ENCODE results near the gene LGI1.
A peak's percentile ranks its signal among the peaks of the same experiment; 100 is the strongest.

Gene LGI1

GRCh38 chr10:93718937-93719725 lies 38.6 kb upstream of the LGI1 start:
- H3K27ac ChIP-seq (ENCODE audit: insufficient read depth in 1 of 2, low read depth in 1 of 2, low read length in 2 of 2, poor library complexity in 1 of 2, severe bottlenecking in 2 of 2) = no peak overlapping the region
- WGBS (ENCODE audit: insufficient coverage) = 73% methylated on average over 2 of the region's 8 CpGs
- DNase-seq = peak; percentile 8 to 63 (median 63)
- no peaks in the 10 kb centered on the region for H3K36me3 ChIP-seq (ENCODE audit: control insufficient read depth in 4 of 4, insufficient read depth in 4 of 4, low read length in 3 of 4)
- peaks cover 0 to 2% (median 0%) of the 10 kb centered on the region in 5 experiments for H3K27me3 ChIP-seq (replicated peaks in 2 of 5; ENCODE audit: control insufficient read depth in 4 of 5, insufficient read depth in 5 of 5, low read length in 4 of 5)
- peaks cover 0 to 8% (median 7%) of the 10 kb centered on the region in 4 experiments for H3K4me1 ChIP-seq (ENCODE audit: control extremely low read depth in 1 of 4, control insufficient read depth in 4 of 4, insufficient read depth in 4 of 4, low read length in 3 of 4)
- POLR2A ChIA-PET = no interaction called here
- H3K9me3 ChIP-seq (ENCODE audit: control extremely low read depth in 1 of 5, control insufficient read depth in 4 of 5, insufficient read depth in 2 of 5, low read depth in 1 of 5, low read length in 4 of 5) = no peaks in the 10 kb centered on the region
- CTCF ChIA-PET = interaction anchor here (0.9 to 1.1 kb wide), 2 partner anchors 9 to 11 kb away, joined by 4 read pairs; no protein-coding TSS in a partner anchor
- no peak overlapping the region for H3K4me3 ChIP-seq (ENCODE audit: control insufficient read depth in 1 of 7, extremely low read depth in 1 of 7, insufficient read depth in 4 of 7, low read depth in 2 of 7, low read length in 6 of 7)

DNA sequence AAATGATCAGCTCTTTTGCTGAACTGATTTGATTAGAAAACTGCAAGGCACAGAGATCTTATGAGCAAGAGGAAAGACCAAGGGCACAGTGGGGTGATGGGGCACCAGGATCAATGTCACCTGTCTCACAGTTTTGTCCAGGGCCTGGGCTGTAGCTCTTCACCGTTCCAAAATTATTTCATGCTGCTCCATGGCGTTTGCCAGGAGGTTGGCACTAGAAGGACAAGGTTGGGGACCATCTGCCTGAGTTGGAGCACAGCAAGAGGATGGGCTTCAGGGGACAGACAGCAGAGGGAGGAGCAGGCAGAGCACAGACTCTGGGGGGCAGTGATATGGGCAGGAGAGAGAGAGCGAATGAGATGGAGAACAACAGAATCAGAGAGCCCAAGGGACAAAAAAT lies 37.8 kb upstream of the LGI1 start:
- DNase-seq = no peak
- WGBS (ENCODE audit: insufficient coverage) = no CpG with 5 or more reads among the region's 3 CpGs
- Histone ChIP-seq H3K4me3 (ENCODE audit: control insufficient read depth in 1 of 7, extremely low read depth in 1 of 7, insufficient read depth in 4 of 7, low read depth in 2 of 7, low read length in 6 of 7) (no peak overlapping the region), H3K36me3 (ENCODE audit: control insufficient read depth in 4 of 4, insufficient read depth in 4 of 4, low read length in 3 of 4) (no peaks in the 10 kb centered on the region), H3K27ac (ENCODE audit: insufficient read depth in 1 of 2, low read depth in 1 of 2, low read length in 2 of 2, poor library complexity in 1 of 2, severe bottlenecking in 2 of 2) (no peak overlapping the region), H3K9me3 (ENCODE audit: control extremely low read depth in 1 of 5, control insufficient read depth in 4 of 5, insufficient read depth in 2 of 5, low read depth in 1 of 5, low read length in 4 of 5) (no peaks in the 10 kb centered on the region), H3K27me3 (replicated peaks in 2 of 5; ENCODE audit: control insufficient read depth in 4 of 5, insufficient read depth in 5 of 5, low read length in 4 of 5) (peaks cover 0 to 5% (median 0%) of the 10 kb centered on the region in 5 experiments), H3K4me1 (ENCODE audit: control extremely low read depth in 1 of 4, control insufficient read depth in 4 of 4, insufficient read depth in 4 of 4, low read length in 3 of 4) (peaks cover 0 to 8% (median 7%) of the 10 kb centered on the region in 4 experiments)
- ChIA-PET CTCF (interaction anchor here (0.9 to 1.1 kb wide), 2 partner anchors 10 kb away, joined by 4 read pairs; no protein-coding TSS in a partner anchor), POLR2A (no interaction called here)

GRCh38 chr10:93722550-93722949 lies 35.2 kb upstream of the LGI1 start:
- H3K4me1 ChIP-seq (ENCODE audit: control extremely low read depth in 1 of 4, control insufficient read depth in 4 of 4, insufficient read depth in 4 of 4, low read length in 3 of 4) = peaks cover 0 to 8% (median 7%) of the 10 kb centered on the region in 4 experiments
- no peaks in the 10 kb centered on the region for H3K9me3 ChIP-seq (ENCODE audit: control extremely low read depth in 1 of 5, control insufficient read depth in 4 of 5, insufficient read depth in 2 of 5, low read depth in 1 of 5, low read length in 4 of 5)
- H3K4me3 ChIP-seq (ENCODE audit: control insufficient read depth in 1 of 7, extremely low read depth in 1 of 7, insufficient read depth in 4 of 7, low read depth in 2 of 7, low read length in 6 of 7) = no peak overlapping the region
- CTCF ChIA-PET = no interaction called here
- no peak overlapping the region for H3K27ac ChIP-seq (ENCODE audit: insufficient read depth in 1 of 2, low read depth in 1 of 2, low read length in 2 of 2, poor library complexity in 1 of 2, severe bottlenecking in 2 of 2)
- POLR2A ChIA-PET = no interaction called here
- no peak for DNase-seq
- H3K27me3 ChIP-seq (replicated peaks in 2 of 5; ENCODE audit: control insufficient read depth in 4 of 5, insufficient read depth in 5 of 5, low read length in 4 of 5) = peaks cover 3 to 14% (median 5%) of the 10 kb centered on the region in 5 experiments
- no peaks in the 10 kb centered on the region for H3K36me3 ChIP-seq (ENCODE audit: control insufficient read depth in 4 of 4, insufficient read depth in 4 of 4, low read length in 3 of 4)

- ChIA-PET POLR2A (no interaction called here), CTCF (no interaction called here)
- Histone ChIP-seq H3K36me3 (ENCODE audit: control insufficient read depth in 4 of 4, insufficient read depth in 4 of 4, low read length in 3 of 4) (no peaks in the 10 kb centered on the region), H3K4me3 (ENCODE audit: control insufficient read depth in 1 of 7, extremely low read depth in 1 of 7, insufficient read depth in 4 of 7, low read depth in 2 of 7, low read length in 6 of 7) (no peak overlapping the region), H3K27me3 (replicated peaks in 2 of 5; ENCODE audit: control insufficient read depth in 4 of 5, insufficient read depth in 5 of 5, low read length in 4 of 5) (peaks cover 3 to 16% (median 6%) of the 10 kb centered on the region in 5 experiments), H3K4me1 (ENCODE audit: control extremely low read depth in 1 of 4, control insufficient read depth in 4 of 4, insufficient read depth in 4 of 4, low read length in 3 of 4) (peaks cover 0 to 8% (median 7%) of the 10 kb centered on the region in 4 experiments), H3K27ac (ENCODE audit: insufficient read depth in 1 of 2, low read depth in 1 of 2, low read length in 2 of 2, poor library complexity in 1 of 2, severe bottlenecking in 2 of 2) (no peak overlapping the region), H3K9me3 (ENCODE audit: control extremely low read depth in 1 of 5, control insufficient read depth in 4 of 5, insufficient read depth in 2 of 5, low read depth in 1 of 5, low read length in 4 of 5) (no peaks in the 10 kb centered on the region)
- WGBS (ENCODE audit: insufficient coverage) = no CpG with 5 or more reads among the region's 2 CpGs
- DNase-seq = no peak
These were observed 34.6 kb upstream of the LGI1 start for GRCh38 chr10:93723153-93723552.

- Histone ChIP-seq H3K27me3 (replicated peaks in 2 of 5; ENCODE audit: control insufficient read depth in 4 of 5, insufficient read depth in 5 of 5, low read length in 4 of 5) (peaks cover 3 to 16% (median 6%) of the 10 kb centered on the region in 5 experiments), H3K4me1 (ENCODE audit: control extremely low read depth in 1 of 4, control insufficient read depth in 4 of 4, insufficient read depth in 4 of 4, low read length in 3 of 4) (no peaks in the 10 kb centered on the region), H3K9me3 (ENCODE audit: control extremely low read depth in 1 of 5, control insufficient read depth in 4 of 5, insufficient read depth in 2 of 5, low read depth in 1 of 5, low read length in 4 of 5) (no peaks in the 10 kb centered on the region), H3K27ac (ENCODE audit: insufficient read depth in 1 of 2, low read depth in 1 of 2, low read length in 2 of 2, poor library complexity in 1 of 2, severe bottlenecking in 2 of 2) (no peak overlapping the region), H3K36me3 (ENCODE audit: control insufficient read depth in 4 of 4, insufficient read depth in 4 of 4, low read length in 3 of 4) (no peaks in the 10 kb centered on the region), H3K4me3 (ENCODE audit: control insufficient read depth in 1 of 7, extremely low read depth in 1 of 7, insufficient read depth in 4 of 7, low read depth in 2 of 7, low read length in 6 of 7) (no peak overlapping the region)
- DNase-seq = no peak
- ChIA-PET CTCF (interaction anchor here (1.3 kb wide), 1 partner anchor 23 kb away, joined by 3 read pairs; no protein-coding TSS in a partner anchor), POLR2A (no interaction called here)
- no CpG with 5 or more reads among the region's 1 CpG for WGBS (ENCODE audit: insufficient coverage)
These were observed 31.7 kb upstream of the LGI1 start for GRCh38 chr10:93726024-93726423.

DNA sequence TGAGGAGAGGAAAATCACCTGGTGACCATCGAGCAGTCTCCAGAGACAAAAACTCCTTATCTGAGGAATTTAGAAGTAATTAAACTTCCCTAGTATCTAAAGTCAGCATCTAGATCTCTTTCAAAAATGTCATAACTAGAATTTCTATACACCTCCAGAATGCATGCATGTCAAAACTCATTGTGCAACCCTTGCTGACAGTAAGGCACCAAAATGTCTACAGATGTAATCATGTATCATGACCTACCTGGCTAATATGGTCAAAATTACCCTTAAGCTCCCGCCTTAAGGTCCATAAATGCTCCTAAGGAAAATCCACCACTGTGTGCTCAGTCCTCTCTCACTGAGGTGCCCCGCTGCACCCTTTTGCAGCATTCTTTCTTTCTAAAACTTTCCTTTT lies 16.4 kb upstream of the LGI1 start:
- WGBS (ENCODE audit: insufficient coverage) = 95% methylated on average over 2 of the region's 3 CpGs
- peaks cover 0 to 15% (median 3%) of the 10 kb centered on the region in 4 experiments for H3K4me1 ChIP-seq (ENCODE audit: control extremely low read depth in 1 of 4, control insufficient read depth in 4 of 4, insufficient read depth in 4 of 4, low read length in 3 of 4)
- ChIA-PET POLR2A (no interaction called here), CTCF (no interaction called here)
- no peak overlapping the region for H3K4me3 ChIP-seq (ENCODE audit: control insufficient read depth in 1 of 7, extremely low read depth in 1 of 7, insufficient read depth in 4 of 7, low read depth in 2 of 7, low read length in 6 of 7)
- H3K27ac ChIP-seq (ENCODE audit: insufficient read depth in 1 of 2, low read depth in 1 of 2, low read length in 2 of 2, poor library complexity in 1 of 2, severe bottlenecking in 2 of 2) = no peak overlapping the region
- H3K9me3 ChIP-seq (ENCODE audit: control extremely low read depth in 1 of 5, control insufficient read depth in 4 of 5, insufficient read depth in 2 of 5, low read depth in 1 of 5, low read length in 4 of 5) = no peaks in the 10 kb centered on the region
- no peak for DNase-seq
- H3K36me3 ChIP-seq (ENCODE audit: control insufficient read depth in 4 of 4, insufficient read depth in 4 of 4, low read length in 3 of 4) = no peaks in the 10 kb centered on the region
- H3K27me3 ChIP-seq (replicated peaks in 2 of 5; ENCODE audit: control insufficient read depth in 4 of 5, insufficient read depth in 5 of 5, low read length in 4 of 5) = no peaks in the 10 kb centered on the region

DNA sequence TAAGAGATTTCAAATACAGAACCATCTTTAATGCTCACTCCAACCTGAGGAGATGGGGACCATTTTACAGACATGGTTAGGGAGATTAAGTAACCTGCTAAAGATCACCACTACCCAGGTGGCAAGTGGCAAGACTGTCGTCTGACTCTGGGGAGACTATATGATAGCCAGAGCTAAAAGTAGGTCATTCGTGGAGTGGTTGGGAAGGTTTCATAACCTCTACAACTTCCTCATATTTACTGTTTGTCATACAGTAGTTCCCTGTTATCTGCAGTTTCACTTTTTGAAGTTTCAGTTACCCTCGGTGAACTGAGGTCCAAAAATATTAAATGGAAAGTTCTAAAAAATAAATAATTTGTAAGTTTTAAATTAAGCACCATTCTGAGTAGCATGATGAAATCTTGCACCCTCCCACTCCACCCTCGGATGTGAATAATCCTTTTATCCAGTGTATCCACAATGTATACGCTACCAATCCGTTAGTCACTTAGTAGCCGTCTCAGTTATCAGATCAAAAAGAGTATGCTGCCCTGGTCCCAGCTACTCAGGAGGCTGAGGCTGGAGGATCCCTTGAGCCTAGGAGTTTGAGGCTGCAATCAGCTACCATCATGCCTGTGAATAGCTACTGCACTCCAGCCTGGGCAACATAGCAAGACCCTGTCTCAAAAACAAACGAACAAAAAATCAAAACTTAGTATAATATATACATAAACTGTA lies 14.9 kb upstream of the LGI1 start:
- Histone ChIP-seq H3K36me3 (ENCODE audit: control insufficient read depth in 4 of 4, insufficient read depth in 4 of 4, low read length in 3 of 4) (no peaks in the 10 kb centered on the region), H3K4me1 (ENCODE audit: control extremely low read depth in 1 of 4, control insufficient read depth in 4 of 4, insufficient read depth in 4 of 4, low read length in 3 of 4) (peaks cover 0 to 19% (median 3%) of the 10 kb centered on the region in 4 experiments), H3K9me3 (ENCODE audit: control extremely low read depth in 1 of 5, control insufficient read depth in 4 of 5, insufficient read depth in 2 of 5, low read depth in 1 of 5, low read length in 4 of 5) (no peaks in the 10 kb centered on the region), H3K4me3 (ENCODE audit: control insufficient read depth in 1 of 7, extremely low read depth in 1 of 7, insufficient read depth in 4 of 7, low read depth in 2 of 7, low read length in 6 of 7) (peak overlapping the region in 6 of 7 experiments; percentile 13 to 67 (median 31)), H3K27me3 (replicated peaks in 2 of 5; ENCODE audit: control insufficient read depth in 4 of 5, insufficient read depth in 5 of 5, low read length in 4 of 5) (no peaks in the 10 kb centered on the region), H3K27ac (ENCODE audit: insufficient read depth in 1 of 2, low read depth in 1 of 2, low read length in 2 of 2, poor library complexity in 1 of 2, severe bottlenecking in 2 of 2) (no peak overlapping the region)
- WGBS (ENCODE audit: insufficient coverage) = 80% methylated on average over 2 of the region's 8 CpGs
- ChIA-PET CTCF (interaction anchor here (1.0 to 1.1 kb wide), 2 partner anchors 10 to 12 kb away, joined by 3 read pairs; no protein-coding TSS in a partner anchor), POLR2A (no interaction called here)
- DNase-seq = peak; percentile 15 to 58 (median 40)

Data from common myeloid progenitor, CD34-positive (primary cell).